NCI-H2196 (cell line): Measurements from ENCODE around the gene ASB16.

Source experiments
- DNase-seq: peaks from one replicate; lab custom pipeline; 2025; ENCODE audit not compliant: unreplicated experiment; lab: John Stamatoyannopoulos, UW

The ASB16 gene

GRCh38 chr17:44222112-44222869, 51.8 kb downstream of the ASB16 start:
- peak; percentile 65 for DNase-seq

GRCh38 chr17:44223541-44224071, 53.1 kb downstream of the ASB16 start:
- peak; percentile 43 for DNase-seq
